ENCODE data around the gene CBX2. TPM values are rescaled to one million over a fixed set of nuclear protein-coding genes. Genes with fewer than 3 reads are reported as not detected.

The CBX2 gene
- total RNA-seq, 1 experiment from 2014 or later, result 28.3 TPM

DNA sequence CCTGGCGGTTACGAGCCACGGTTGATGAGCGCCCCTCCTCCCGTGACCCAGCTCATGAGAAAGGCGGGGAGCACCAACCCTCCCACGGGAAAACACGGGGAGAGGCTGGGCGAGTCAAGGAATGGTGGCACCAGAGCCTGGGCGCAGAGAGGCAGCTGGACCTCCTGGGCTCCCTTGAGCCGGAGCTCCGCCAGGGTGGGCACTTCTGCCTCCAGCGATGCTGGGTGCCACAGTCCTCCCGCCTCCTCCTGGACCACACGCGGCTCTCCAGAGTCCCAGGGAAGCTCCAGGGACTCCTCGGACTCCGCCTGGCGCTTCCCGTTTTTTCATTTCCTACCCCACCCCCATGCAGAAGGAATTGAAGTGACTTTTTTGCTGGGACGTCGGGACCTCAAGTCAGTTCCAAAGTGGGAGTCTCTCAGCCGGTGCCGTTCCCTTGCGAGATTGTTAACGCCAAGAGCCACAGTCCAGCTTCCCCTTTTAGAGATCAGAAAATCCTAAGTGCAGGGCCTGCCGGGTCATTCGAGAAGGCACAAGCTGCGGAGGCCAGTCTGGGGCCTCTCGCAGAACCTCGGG, 25.6 kb downstream of the CBX2 start:
- H3K4me1 ChIP-seq (ENCODE audit: control insufficient read depth in 1 of 2, insufficient read depth in 2 of 2, low read length in 2 of 2), result peaks cover 20 to 46% of the 10 kb centered on the region in 2 experiments
- TF ChIP-seq FOSL1 (IDR thresholded peaks at IDR 0.05; ENCODE audit: low read depth) (no peak), EGR1 (IDR thresholded peaks at IDR 0.05; ENCODE audit: low read depth) (no peak), CEBPB (IDR thresholded peaks at IDR 0.05; ENCODE audit: low read depth) (no peak), EZH2phosphoT487 (IDR thresholded peaks at IDR 0.05; ENCODE audit: borderline replicate concordance) (no peak), POLR2AphosphoS5 (IDR thresholded peaks at IDR 0.05; ENCODE audit: low read depth, low read length) (no peak), YY1 (IDR thresholded peaks at IDR 0.05; ENCODE audit: extremely low read depth, insufficient replicate concordance, low read depth, low read length) (no peak), RAD21 (IDR thresholded peaks at IDR 0.05; ENCODE audit: low read depth) (no peak), TCF7L2 (IDR thresholded peaks at IDR 0.05; ENCODE audit: borderline replicate concordance, extremely low read depth, insufficient read depth, insufficient read length) (no peak)
- TF ChIP-seq, protein P1, sequence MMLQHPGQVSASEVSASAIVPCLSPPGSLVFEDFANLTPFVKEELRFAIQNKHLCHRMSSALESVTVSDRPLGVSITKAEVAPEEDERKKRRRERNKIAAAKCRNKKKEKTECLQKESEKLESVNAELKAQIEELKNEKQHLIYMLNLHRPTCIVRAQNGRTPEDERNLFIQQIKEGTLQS (IDR thresholded peaks at IDR 0.05), result no peak
- ATAC-seq (no peak), DNase-seq (ENCODE audit: low read depth, low spot score) (no peak)
- intact Hi-C loops (cut with micrococcal nuclease), result no loop called here
- no peak overlapping the region for H3K4me3 ChIP-seq (replicated peaks in 1 of 2; ENCODE audit: low read depth in 1 of 2, low read length in 2 of 2)
- H4K20me1 ChIP-seq (ENCODE audit: insufficient read depth), result no peaks in the 10 kb centered on the region
- no peaks in the 10 kb centered on the region for H3K9me3 ChIP-seq (ENCODE audit: control insufficient read depth in 1 of 2, insufficient read depth in 1 of 2, low read depth in 1 of 2, low read length in 2 of 2)
- no peaks in the 10 kb centered on the region for H3K27me3 ChIP-seq (ENCODE audit: insufficient read depth, low read length)
- CTCF ChIA-PET, result no interaction called here
- H3K36me3 ChIP-seq (ENCODE audit: control insufficient read depth in 1 of 2, insufficient read depth in 2 of 2, low read length in 2 of 2), result no peaks in the 10 kb centered on the region
- POLR2A ChIA-PET, result interaction anchor here (1.1 kb wide), 1 partner anchor 36 kb away, joined by 3 read pairs; the partner anchor contains the start of gene CBX4
- H3K27ac ChIP-seq (ENCODE audit: low read depth, low read length), result no peak overlapping the region
- H3K79me2 ChIP-seq (ENCODE audit: insufficient read depth, low read length), result no peaks in the 10 kb centered on the region
- H3K9ac ChIP-seq (ENCODE audit: low read length), result no peak overlapping the region
- no peak overlapping the region for H3K4me2 ChIP-seq (ENCODE audit: low read length)
- H2AFZ ChIP-seq (ENCODE audit: low read depth, low read length, poor library complexity, severe bottlenecking), result no peak overlapping the region
- BruUV-seq (replicated peaks), result no TSS peak
- no peaks in the 10 kb centered on the region for H3K9me2 ChIP-seq (ENCODE audit: insufficient read depth)
- RAD21 ChIA-PET (ENCODE audit: low non-redundant PET in 1 of 2, low total read pairs in 2 of 2, uncharacterized antibody in 2 of 2, unreplicated experiment in 2 of 2), result no interaction called here
